DMS 273 (cell line): ENCODE measurements around the gene UNC79.

Experiments used
- DNase-seq: peaks from one replicate; lab custom pipeline; 2025; ENCODE audit not compliant: unreplicated experiment; lab: John Stamatoyannopoulos, UW

The UNC79 gene

GRCh38 chr14:93745603-93746273 lies 315.0 kb downstream of the UNC79 start:
- no peak for DNase-seq

GRCh38 chr14:93747102-93747501 lies 316.4 kb downstream of the UNC79 start:
- no peak for DNase-seq

GRCh38 chr14:93747560-93747959 lies 316.8 kb downstream of the UNC79 start:
- DNase-seq: no peak

- no peak for DNase-seq
These were observed 317.7 kb downstream of the UNC79 start for GRCh38 chr14:93748208-93749075.

- DNase-seq: no peak
These were observed 318.3 kb downstream of the UNC79 start for GRCh38 chr14:93749076-93749420.

GRCh38 chr14:93751946-93752655 lies 321.4 kb downstream of the UNC79 start:
- no peak for DNase-seq

- no peak for DNase-seq
These were observed 322.3 kb downstream of the UNC79 start for GRCh38 chr14:93752980-93753561.

GRCh38 chr14:93753647-93754046 lies 322.9 kb downstream of the UNC79 start:
- no peak for DNase-seq

GRCh38 chr14:93757206-93757605 lies 326.5 kb downstream of the UNC79 start:
- no peak for DNase-seq
